Measurements from ENCODE around the gene SEPTIN2.

DNA sequence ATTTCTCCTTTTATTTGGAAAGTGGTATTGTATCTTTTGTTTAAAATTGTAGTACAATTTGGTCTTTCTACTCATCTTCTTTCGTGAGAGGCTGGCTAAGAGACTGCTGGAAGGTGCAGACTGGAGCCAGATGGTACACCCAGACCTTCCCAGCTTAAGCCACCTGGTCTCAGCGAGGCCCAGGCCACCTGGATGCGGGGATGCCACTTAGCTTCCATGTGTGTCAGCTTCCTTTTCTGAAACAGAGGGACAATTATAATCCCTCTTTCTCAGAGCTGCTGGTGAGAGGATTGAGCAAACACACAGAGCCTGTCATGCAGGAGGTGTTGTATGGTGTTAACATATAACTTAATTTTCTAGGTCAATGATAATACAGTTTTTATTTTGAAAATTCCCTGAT, 57.7 kb downstream of the SEPTIN2 start:
- TF ChIP-seq YY1 (IDR thresholded peaks at IDR 0.05; ENCODE audit: low read depth) = no peak
- TF ChIP-seq EP300 (IDR thresholded peaks at IDR 0.05; ENCODE audit: borderline replicate concordance) = no peak
- TF ChIP-seq, protein P1, sequence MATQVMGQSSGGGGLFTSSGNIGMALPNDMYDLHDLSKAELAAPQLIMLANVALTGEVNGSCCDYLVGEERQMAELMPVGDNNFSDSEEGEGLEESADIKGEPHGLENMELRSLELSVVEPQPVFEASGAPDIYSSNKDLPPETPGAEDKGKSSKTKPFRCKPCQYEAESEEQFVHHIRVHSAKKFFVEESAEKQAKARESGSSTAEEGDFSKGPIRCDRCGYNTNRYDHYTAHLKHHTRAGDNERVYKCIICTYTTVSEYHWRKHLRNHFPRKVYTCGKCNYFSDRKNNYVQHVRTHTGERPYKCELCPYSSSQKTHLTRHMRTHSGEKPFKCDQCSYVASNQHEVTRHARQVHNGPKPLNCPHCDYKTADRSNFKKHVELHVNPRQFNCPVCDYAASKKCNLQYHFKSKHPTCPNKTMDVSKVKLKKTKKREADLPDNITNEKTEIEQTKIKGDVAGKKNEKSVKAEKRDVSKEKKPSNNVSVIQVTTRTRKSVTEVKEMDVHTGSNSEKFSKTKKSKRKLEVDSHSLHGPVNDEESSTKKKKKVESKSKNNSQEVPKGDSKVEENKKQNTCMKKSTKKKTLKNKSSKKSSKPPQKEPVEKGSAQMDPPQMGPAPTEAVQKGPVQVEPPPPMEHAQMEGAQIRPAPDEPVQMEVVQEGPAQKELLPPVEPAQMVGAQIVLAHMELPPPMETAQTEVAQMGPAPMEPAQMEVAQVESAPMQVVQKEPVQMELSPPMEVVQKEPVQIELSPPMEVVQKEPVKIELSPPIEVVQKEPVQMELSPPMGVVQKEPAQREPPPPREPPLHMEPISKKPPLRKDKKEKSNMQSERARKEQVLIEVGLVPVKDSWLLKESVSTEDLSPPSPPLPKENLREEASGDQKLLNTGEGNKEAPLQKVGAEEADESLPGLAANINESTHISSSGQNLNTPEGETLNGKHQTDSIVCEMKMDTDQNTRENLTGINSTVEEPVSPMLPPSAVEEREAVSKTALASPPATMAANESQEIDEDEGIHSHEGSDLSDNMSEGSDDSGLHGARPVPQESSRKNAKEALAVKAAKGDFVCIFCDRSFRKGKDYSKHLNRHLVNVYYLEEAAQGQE (IDR thresholded peaks at IDR 0.05; ENCODE audit: low read depth) = no peak
- TF ChIP-seq FOXM1 (IDR thresholded peaks at IDR 0.05; ENCODE audit: borderline replicate concordance, low read depth) = no peak
- TF ChIP-seq MAX (IDR thresholded peaks at IDR 0.05) = no peak
- no peak for TF ChIP-seq TAF1 (IDR thresholded peaks at IDR 0.05; ENCODE audit: low read depth)
- TF ChIP-seq USF1 (IDR thresholded peaks at IDR 0.05) = no peak
- no peak for TF ChIP-seq NFIC (IDR thresholded peaks at IDR 0.05)

All from Ishikawa (cell line).